Neural cell (in vitro differentiated cells): ENCODE results near the gene COBL.

Experiments used
- POLR2AphosphoS5 ChIP-seq: IDR thresholded peaks from 2 replicates; pipeline ENCODE4 v1.6.1; 2012
- SMC3 ChIP-seq: fragments of 450-650 bp; conservative IDR thresholded peaks from 2 replicates; pipeline ENCODE4 v1.6.1; 2014; ENCODE audit warnings: antibody characterized with exemption, mild to moderate bottlenecking, moderate library complexity; ENCODE audit not compliant: poor library complexity

DNA sequence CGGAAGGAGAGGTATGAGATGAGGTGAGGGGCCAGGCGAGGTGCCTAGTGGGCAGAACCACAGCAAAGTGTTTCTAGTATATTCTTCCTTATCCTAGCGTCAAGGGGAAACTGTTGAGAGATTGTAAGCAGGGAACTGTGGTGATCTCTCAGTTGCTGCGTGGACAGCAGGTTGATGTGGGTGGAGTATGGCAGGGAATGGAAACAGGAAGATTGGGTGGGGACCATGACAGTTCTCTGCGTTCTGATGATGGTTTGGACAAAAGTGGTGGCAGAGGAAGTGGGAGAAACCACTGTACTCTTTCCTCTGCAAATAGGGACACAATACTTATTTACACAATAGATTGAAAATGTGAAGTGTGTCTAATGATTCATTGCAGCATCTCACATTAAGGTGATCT lies 342.4 kb downstream of the COBL start:
- no peak for TF ChIP-seq SMC3
- TF ChIP-seq POLR2AphosphoS5: no peak
